Epithelial cell of esophagus (primary cell): ENCODE data around the gene ENTPD7.

Experiments
- DNase-seq: peaks from one replicate; pipeline ENCODE4 v3.0.0; 2010; ENCODE audit warnings: low read depth
- H3K4me3 ChIP-seq: 2 replicates; pipeline ENCODE4 v1.5.1; 2011; ENCODE audit warnings: mild to moderate bottlenecking, low read length, control low read depth
- CTCF ChIP-seq: IDR thresholded peaks from 2 replicates; pipeline ENCODE4 v1.5.1; 2011; ENCODE audit warnings: low read depth, mild to moderate bottlenecking, low read length, control low read depth, inconsistent platforms; ENCODE audit not compliant: insufficient read depth; ENCODE audit errors: missing control alignments

ENTPD7 gene

GRCh38 chr10:99674762-99675161 lies 15.5 kb downstream of the ENTPD7 start:
- no peak overlapping the region for H3K4me3 ChIP-seq
- TF ChIP-seq CTCF: no peak
- no peak for DNase-seq

GRCh38 chr10:99676426-99676825 lies 17.1 kb downstream of the ENTPD7 start:
- no peak for DNase-seq
- no peak for TF ChIP-seq CTCF
- H3K4me3 ChIP-seq: no peak overlapping the region

- TF ChIP-seq CTCF: no peak
- H3K4me3 ChIP-seq: no peak overlapping the region
- DNase-seq: no peak
Observed at GRCh38 chr10:99676895-99677294, 17.6 kb downstream of the ENTPD7 start.

GRCh38 chr10:99678921-99679320 lies 19.6 kb downstream of the ENTPD7 start:
- no peak for TF ChIP-seq CTCF
- DNase-seq: no peak
- H3K4me3 ChIP-seq: no peak overlapping the region

GRCh38 chr10:99681553-99681952 lies 22.2 kb downstream of the ENTPD7 start:
- DNase-seq: peak; percentile 95
- no peak overlapping the region for H3K4me3 ChIP-seq
- TF ChIP-seq CTCF: no peak

GRCh38 chr10:99682032-99682431 lies 22.7 kb downstream of the ENTPD7 start:
- TF ChIP-seq CTCF: no peak
- no peak overlapping the region for H3K4me3 ChIP-seq
- no peak for DNase-seq

- peak; percentile 62 for DNase-seq
- TF ChIP-seq CTCF: peak; percentile 63
- H3K4me3 ChIP-seq: no peak overlapping the region
Observed at GRCh38 chr10:99682752-99683151, 23.4 kb downstream of the ENTPD7 start.
